Activated CD4-positive, alpha-beta T cell treated with anti-CD3 and anti-CD28 coated beads, Interleukin-2, amount 50 U/mL, for 4 hours (primary cell): ENCODE data around the gene TMEM232.
"Not testable (repeated sequence)": the region's sequence is repeated elsewhere in the genome, so short reads cannot be mapped to it uniquely, and the experiment has no call there.

Experiments used
- DNase-seq, 2 experiments: peaks; one replicate each; pipeline ENCODE4 v3.0.0-alpha.2; 2020

TMEM232 gene

DNA sequence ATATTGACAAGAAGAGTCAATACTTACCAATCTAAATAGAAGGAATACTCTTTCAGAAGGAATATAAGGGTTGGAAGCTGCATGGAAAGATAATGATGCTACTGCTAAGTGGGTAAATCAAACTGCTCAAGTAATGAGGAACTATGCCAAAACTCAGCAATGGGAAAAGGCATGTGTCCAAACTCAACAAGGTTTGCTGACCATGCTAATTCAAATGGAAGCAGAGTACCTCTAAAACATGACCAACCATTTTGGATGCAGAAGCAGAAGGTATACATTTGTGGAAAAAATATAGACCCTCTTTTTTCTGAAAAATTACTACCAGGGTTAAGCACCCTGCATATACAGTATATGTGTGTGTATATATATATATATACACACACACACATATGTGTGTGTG is 21.1 kb downstream of the TMEM232 start:
- DNase-seq, result no peak

DNA sequence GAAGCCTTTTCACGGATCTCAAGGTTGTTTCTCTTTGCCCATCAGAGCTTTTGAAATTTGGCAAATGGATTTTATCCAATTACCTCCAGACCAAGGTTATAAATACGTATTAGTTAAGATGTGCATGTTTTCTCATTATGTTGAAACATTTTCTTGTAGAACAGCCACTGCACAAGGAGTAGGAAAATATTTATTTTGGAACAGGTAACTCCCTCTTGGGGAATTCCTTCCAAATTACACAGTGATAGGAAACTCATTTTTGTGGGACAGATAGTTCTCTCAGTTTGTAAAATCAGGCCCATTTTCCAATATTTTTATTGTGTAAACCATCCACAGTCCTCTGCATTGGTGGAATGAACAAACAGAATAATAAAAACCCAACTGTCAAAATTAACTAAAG is 23.0 kb downstream of the TMEM232 start:
- DNase-seq, result no peak

DNA sequence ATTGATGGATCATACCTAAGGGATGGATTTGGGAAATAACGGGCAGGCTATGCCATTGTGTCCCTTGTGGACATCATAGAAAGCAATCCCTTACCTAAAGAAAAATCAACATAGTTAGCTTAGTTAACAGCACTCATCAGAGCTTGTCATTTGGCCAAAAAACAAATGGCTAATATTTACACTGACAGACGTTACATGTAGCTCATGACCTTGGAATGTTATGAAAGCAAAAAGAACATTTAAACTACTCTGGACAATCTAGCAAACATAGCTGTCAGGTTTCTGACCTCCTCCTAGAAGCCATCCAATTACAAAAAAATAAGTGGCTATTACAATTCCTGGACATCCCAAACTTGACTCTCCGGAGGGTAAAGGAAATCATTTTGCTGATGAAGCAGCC is 23.8 kb downstream of the TMEM232 start:
- no peak for DNase-seq

DNA sequence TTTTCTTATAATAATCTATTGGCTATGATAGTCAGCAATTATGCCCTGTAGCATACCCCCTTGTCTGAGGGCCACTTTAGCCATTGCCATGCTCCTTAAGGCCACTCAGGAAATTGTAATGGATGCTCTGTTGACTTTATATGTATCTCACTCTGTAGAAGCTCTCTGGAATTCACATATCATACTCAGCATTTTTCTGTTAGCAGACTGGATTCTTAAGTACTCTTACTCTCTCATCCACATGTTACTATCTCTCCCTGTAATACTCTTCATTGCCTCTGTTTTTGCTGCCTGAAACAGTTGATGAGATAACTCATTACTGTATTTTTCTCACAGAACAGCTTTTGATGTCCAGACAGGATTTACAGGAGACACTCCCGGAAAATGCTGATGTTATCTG is 24.2 kb downstream of the TMEM232 start:
- no peak for DNase-seq

DNA sequence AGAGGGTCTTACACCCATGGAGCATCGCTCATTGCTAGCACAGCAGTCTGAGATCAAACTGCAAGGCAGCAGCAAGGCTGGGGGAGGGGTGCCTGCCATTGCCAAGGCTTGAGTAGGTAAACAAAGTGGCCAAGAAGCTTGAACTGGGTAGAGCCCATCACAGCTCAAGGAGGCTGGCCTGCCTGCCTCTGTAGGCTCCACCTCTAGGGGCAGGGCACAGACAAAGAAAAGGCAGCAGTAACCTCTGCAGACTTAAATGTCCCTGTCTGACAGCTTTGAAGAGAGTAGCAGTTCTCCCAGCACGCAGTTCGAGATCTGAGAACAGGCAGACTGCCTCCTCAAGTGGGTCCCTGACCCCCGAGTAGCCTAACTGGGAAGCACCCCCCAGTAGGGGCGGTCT is 33.8 kb downstream of the TMEM232 start:
- DNase-seq, result not testable (repeated sequence)

DNA sequence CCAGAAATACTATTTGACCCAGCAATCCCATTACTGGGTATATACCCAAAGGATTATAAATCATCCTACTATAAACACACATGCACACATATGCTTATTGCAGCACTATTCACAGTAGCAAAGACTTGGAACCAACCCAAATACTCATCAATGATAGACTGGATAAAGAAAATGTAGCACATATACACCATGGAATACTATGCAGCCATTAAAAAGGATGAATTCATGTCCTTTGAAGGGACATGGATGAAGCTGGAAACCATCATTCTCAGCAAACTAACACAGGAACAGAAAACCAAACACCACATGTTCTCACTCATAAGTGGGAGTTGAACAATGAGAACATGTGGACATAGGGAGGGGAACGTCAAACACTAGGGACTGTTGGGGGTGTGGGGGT is 35.9 kb downstream of the TMEM232 start:
- not testable (repeated sequence) for DNase-seq

- DNase-seq, result no peak
Measured at GRCh38 chr5:110687485-110687884, 39.0 kb downstream of the TMEM232 start.

GRCh38 chr5:110686270-110686669 is 40.2 kb downstream of the TMEM232 start:
- no peak for DNase-seq

DNA sequence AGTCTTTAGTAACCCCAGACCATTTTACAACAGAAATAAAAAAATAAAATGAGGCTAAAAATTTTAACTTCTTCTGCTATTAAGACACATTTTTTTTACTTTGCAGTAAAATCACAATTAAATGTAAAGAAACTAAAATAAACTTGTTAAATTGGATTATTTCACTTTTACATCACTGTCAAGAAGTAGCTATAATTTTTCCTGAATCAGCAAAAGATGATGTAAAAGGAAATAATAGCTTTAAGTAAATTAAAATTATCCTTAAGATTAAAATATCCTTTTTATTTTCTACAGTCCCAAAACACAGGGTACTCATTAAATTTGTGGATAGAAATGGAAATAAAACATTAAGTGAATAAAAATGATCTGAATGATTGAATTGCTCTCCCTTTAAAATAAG is 44.5 kb downstream of the TMEM232 start:
- no peak for DNase-seq

DNA sequence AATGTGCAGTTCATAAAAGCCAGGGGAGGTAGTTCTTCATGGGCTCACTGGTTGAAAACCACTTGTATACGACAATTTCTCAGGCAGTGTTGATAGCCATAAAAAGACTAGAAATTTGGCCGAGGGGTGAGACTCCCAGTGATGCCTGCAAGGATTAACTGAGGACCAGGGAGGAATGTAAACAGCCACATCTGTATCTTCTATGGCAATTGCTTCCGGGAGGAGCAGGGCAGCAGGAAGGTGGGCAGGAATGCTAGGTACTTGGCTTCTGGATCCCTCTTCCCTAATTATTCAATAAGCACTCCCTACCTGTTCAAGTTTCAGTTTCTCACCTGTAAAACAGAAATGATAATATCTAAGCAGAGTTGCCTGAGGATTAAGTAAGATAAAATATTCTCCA is 45.4 kb downstream of the TMEM232 start:
- no peak for DNase-seq

- DNase-seq, result not testable (repeated sequence)
Measured at GRCh38 chr5:110676554-110676953, 49.9 kb downstream of the TMEM232 start.

- DNase-seq, result no peak
Measured at GRCh38 chr5:110665184-110665726, 61.2 kb downstream of the TMEM232 start.

DNA sequence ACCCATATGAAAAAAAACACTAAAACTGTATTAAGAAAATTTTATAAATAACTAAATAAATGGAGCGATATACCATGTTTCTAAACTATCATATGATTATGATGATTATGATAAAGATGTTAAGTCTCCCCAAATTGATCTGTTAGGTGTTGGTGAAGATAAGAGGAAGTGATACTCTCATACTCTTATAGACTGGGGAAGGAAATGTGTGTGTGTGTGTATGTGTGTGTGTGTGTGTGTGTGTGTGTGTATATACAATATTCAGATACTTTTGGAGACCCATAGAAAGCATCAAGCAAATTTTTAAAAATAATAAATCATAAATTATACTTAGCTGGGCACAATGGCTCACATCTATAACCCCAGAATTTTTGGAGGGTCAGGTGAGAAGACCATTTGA is 62.9 kb downstream of the TMEM232 start:
- DNase-seq, result no peak

GRCh38 chr5:110658006-110658405 is 68.5 kb downstream of the TMEM232 start:
- no peak for DNase-seq

GRCh38 chr5:110653231-110653970 is 73.1 kb downstream of the TMEM232 start:
- DNase-seq, result no peak

GRCh38 chr5:110651507-110651906 is 75.0 kb downstream of the TMEM232 start:
- no peak for DNase-seq

GRCh38 chr5:110644357-110644756 is 82.1 kb downstream of the TMEM232 start:
- no peak for DNase-seq

- no peak for DNase-seq
Measured at GRCh38 chr5:110638970-110639902, 87.2 kb downstream of the TMEM232 start.

- no peak for DNase-seq
Measured at GRCh38 chr5:110634475-110634874, 92.0 kb downstream of the TMEM232 start.

GRCh38 chr5:110631236-110631635 is 95.2 kb downstream of the TMEM232 start:
- no peak for DNase-seq

GRCh38 chr5:110630350-110630749 is 96.1 kb downstream of the TMEM232 start:
- no peak for DNase-seq

GRCh38 chr5:110625376-110625999 is 101.0 kb downstream of the TMEM232 start:
- DNase-seq, result no peak

GRCh38 chr5:110623874-110624273 is 102.6 kb downstream of the TMEM232 start:
- no peak for DNase-seq
